ENCODE data around the gene TK1. TPM values are rescaled to one million over a fixed set of nuclear protein-coding genes. Genes with fewer than 3 reads are reported as not detected.

The TK1 gene
- total RNA-seq, 4 donors from 2014 or later = 1.4 to 10.6 (median 3.1) TPM

GRCh38 chr17:78184868-78185267 is 2.0 kb downstream of the TK1 start:
- TF ChIP-seq CTCF (IDR thresholded peaks at IDR 0.05) = no peak
- ATAC-seq (ENCODE audit: low FRiP score) (no peak), DNase-seq (ENCODE audit: low spot score) (no peak)

- DNase-seq (ENCODE audit: low spot score) = no peak
- ATAC-seq (ENCODE audit: low FRiP score) = no peak
- no peak for TF ChIP-seq CTCF (IDR thresholded peaks at IDR 0.05)
These were observed 2.5 kb downstream of the TK1 start for GRCh38 chr17:78184351-78184750.

- ATAC-seq (ENCODE audit: low FRiP score) = no peak
- no peak for DNase-seq (ENCODE audit: low spot score)
- TF ChIP-seq CTCF (IDR thresholded peaks at IDR 0.05) = no peak
These were observed 2.9 kb downstream of the TK1 start for GRCh38 chr17:78183916-78184315.

- DNase-seq (ENCODE audit: low spot score) = no peak
- TF ChIP-seq CTCF (IDR thresholded peaks at IDR 0.05) = no peak
- ATAC-seq (ENCODE audit: low FRiP score) = no peak
These were observed 4.3 kb downstream of the TK1 start for GRCh38 chr17:78182504-78182903.

- no peak for TF ChIP-seq CTCF (IDR thresholded peaks at IDR 0.05)
- ATAC-seq (ENCODE audit: low FRiP score) (no peak), DNase-seq (ENCODE audit: low spot score) (no peak)
These were observed 6.3 kb downstream of the TK1 start for GRCh38 chr17:78180508-78180907.

GRCh38 chr17:78180083-78180482 is 6.8 kb downstream of the TK1 start:
- DNase-seq (ENCODE audit: low spot score) = no peak
- no peak for TF ChIP-seq CTCF (IDR thresholded peaks at IDR 0.05)
- no peak for ATAC-seq (ENCODE audit: low FRiP score)

GRCh38 chr17:78179372-78179771 is 7.5 kb downstream of the TK1 start:
- DNase-seq (ENCODE audit: low spot score) = no peak
- ATAC-seq (ENCODE audit: low FRiP score) = peak; percentile 23

More at GRCh38 chr17:78179372-78179771, 7.5 kb downstream of the TK1 start:
- no peak for TF ChIP-seq CTCF (IDR thresholded peaks at IDR 0.05)
